NCI-H510A treated with DMSO at 0.1 percent for 48 hours (cell line): ENCODE measurements around the gene CBX7.

Experiments used
- DNase-seq: peaks from one replicate; lab custom pipeline; 2025; lab: John Stamatoyannopoulos, UW

Gene CBX7

DNA sequence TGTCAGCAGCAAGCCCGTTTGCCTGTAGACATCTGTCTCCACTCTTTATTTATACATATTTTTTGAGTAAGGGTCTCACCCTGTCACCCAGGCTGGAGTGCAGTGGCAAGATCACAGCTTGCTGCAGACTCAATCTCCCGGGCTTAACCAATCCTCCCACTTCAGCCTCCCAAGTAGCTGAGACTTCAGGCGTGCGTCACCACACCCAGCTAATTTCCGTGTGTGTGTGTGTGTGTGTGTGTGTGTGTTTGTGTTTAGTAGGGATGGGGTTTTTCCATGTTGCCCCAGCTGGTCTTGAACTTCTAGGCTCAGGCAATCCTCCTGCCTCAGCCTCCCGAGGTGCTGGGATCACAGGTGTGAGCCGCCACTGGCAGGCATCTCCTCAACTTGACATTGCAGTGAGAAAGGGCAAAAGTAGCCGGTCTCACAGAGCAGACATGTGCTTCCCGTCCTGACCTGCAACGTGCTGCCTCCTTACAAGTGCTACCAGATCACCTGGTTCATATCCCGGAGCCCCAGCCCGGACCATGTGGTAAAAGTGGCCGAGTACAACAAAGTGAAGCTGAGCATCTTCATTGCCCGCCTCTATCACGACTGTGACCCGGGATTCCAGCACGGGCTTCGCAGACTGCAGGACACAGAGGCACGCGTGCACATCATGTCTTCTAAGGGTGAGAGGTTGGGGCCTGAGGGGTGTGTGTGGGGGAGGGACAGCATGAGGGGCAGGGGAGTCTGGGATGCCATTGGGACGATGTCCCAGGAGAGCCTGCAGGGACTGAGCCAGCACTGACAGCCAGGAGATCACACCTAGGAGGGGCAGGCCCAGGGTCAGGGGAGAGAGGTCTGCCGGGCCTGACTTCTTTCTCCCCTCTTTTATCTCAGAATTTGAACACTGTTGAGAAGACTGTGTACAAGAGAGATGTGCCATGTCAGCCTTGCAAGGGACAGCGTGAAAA is 61.1 kb downstream of the CBX7 start:
- no peak for DNase-seq

DNA sequence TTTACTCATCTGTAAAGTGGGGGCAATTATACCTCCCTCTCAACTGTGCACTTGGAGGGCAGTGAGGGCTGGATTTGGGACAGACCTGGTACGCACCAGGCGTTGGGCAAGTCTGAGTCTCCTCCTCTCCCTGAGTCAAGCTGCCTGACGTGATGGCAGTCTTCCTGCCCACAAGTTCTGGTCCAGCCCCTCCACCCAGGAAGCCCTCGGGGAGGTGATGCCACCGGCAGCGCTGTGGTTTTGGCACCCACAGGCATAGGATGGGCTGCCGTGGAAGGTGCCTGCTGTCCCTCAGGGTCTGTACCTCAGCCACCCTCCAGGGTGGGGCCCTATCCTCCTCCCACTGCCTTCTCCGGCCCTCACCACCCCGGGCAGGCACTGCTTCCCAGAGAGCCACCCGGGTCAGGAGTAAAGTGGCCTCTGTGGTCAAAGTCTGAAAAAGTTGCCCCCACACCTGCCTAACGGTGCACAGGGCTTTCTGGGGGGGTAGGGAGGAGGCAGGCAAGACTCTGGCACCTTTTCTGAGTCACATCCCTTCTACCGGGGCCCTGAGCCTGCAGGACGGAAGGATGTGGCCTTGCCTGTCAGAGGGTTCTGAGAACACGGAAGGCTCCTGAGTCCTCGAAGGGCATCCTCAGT is 61.9 kb downstream of the CBX7 start:
- DNase-seq, result no peak

DNA sequence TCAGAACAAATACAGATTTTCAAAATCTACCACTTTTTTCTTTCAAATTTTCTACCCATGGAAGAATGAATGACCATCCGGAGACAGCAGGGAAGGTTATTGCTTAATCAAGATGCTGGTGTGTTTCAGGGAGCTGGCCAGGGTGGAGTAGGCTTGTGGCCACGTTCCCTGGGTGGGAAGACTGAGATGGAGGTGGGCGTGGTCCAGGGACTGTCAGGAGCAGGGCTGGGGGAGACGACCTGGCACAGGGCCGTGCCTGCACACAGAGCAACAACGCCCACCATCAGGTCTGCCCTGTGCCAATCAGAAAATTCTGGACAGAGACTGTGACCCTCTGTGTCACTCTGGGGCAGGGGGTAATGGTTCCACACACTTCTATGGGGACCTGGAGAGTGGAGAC is 62.6 kb downstream of the CBX7 start:
- no peak for DNase-seq

DNA sequence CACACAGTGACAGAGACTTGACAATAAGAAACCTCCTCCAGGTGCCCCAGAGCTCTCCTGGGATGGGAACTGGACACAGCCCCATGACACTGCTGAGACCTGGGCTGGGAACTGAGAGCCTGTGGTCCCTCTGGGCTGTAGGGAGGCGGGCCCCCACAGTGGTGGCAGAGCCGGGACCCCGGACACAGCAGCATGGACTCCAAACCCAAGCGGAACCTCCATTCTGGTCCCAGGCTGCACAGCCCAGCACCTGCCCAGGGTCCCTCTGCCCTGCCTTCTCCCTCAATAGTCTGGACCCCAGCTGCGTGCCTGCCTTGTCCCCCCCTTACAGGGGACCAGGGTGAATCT is 63.8 kb downstream of the CBX7 start:
- no peak for DNase-seq

DNA sequence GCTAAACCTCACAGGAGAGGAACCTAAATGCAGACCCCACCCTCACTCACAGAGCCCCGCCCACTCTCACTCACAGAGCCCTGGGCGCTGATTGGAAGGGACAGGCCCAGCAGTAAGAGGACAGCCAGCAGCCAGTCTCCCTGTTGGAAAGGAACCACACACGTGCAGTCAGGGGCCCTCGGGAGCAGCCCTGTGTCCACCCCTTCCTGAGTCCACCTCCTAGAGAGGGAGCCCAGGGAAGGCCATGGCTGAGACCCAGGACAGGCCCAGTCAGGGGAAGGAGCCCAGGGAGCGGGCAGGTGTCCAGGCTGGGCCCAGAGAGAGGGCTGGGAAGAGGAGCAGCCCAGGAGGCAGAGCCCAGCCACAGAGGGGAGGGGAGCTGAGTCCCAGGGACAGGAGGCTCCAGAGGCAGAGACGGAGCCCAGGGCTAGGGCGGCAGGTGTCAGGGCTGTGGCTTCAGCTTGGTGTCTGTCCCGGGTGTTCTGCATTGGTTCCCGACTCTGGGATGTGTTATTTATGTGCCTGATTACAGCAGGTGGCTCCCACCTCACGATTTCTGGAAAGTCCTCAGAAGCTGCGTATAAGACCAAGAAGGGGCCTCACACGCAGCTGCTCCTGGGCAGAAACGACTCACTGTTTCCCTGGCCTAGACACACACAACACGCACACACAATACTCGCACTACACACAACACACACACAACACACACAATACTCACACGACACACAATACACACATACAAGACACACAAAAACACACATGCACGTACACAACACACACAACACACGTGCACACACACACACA is 64.4 kb downstream of the CBX7 start:
- peak; percentile 24 for DNase-seq

DNA sequence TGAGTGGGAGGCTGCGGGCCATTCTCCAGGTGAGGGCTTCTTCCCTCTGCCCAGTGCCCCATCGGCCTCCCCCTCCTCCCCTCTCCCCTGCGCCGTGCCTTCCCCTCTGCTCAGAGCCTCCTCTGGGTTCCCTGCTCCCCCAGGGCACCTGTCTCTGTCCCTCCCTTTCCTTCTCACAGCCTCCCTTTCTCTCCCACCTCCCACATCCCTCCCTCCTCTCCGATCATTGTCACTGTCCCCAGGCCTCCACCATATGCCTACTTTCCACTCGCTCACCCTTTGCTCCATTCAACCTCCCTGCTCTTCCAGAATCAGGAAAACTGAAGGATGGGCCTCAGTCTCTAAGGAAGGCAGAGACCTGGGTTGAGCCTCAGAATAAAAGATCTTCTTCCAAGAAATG is 65.4 kb downstream of the CBX7 start:
- no peak for DNase-seq

GRCh38 chr22:39084666-39085065 is 67.8 kb downstream of the CBX7 start:
- no peak for DNase-seq

- DNase-seq, result no peak
Measured at GRCh38 chr22:39083212-39084165, 69.0 kb downstream of the CBX7 start.

- no peak for DNase-seq
Measured at GRCh38 chr22:39081598-39081997, 70.9 kb downstream of the CBX7 start.

DNA sequence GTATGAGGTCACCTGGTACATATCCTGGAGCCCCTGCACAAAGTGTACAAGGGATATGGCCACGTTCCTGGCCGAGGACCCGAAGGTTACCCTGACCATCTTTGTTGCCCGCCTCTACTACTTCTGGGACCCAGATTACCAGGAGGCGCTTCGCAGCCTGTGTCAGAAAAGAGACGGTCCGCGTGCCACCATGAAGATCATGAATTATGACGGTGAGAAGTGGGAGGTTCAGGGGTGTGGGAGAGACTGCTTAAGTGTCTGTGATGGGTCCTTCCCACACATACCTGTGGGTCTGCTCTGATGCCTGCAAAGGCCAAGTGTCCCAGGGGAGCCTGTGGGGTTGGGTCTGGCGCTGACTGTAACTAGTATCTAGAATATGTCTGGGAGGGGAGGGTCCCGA is 71.5 kb downstream of the CBX7 start:
- no peak for DNase-seq
